ENCODE data around the gene PTGFRN. TPM values are rescaled to one million over a fixed set of nuclear protein-coding genes. Genes with fewer than 3 reads are reported as not detected.

The PTGFRN gene
- total RNA-seq, 1 donor from 2014 or later, result 53.2 TPM

- Mint-ChIP-seq H3K36me3 (no peaks in the 10 kb centered on the region), H3K9me3 (peaks cover 2% of the 10 kb centered on the region), H3K4me1 (peaks cover 5% of the 10 kb centered on the region), H3K27ac (no peak overlapping the region), H3K4me3 (no peak overlapping the region), H3K27me3 (ENCODE audit: insufficient read depth, low read depth) (no peaks in the 10 kb centered on the region)
- Histone ChIP-seq H3K27me3 (no peaks in the 10 kb centered on the region), H3K27ac (no peak overlapping the region), H4K20me1 (ENCODE audit: low read depth) (no peaks in the 10 kb centered on the region), H3K36me3 (no peaks in the 10 kb centered on the region), H3K4me1 (peaks cover 8% of the 10 kb centered on the region), H2AFZ (replicated peaks) (no peak overlapping the region), H3K9me3 (ENCODE audit: low read depth) (no peaks in the 10 kb centered on the region), H3K79me2 (ENCODE audit: low read depth) (no peaks in the 10 kb centered on the region), H3K9ac (no peak overlapping the region), H3F3A (ENCODE audit: low read depth) (no peaks in the 10 kb centered on the region), H3K4me2 (no peak overlapping the region), H3K4me3 (no peak overlapping the region)
- no peak for DNase-seq (ENCODE audit: low spot score)
- TF ChIP-seq EZH2 (IDR thresholded peaks at IDR 0.05) (no peak), CTCF (IDR thresholded peaks at IDR 0.05) (no peak), EZH2phosphoT487 (IDR thresholded peaks at IDR 0.05) (no peak)
Measured at GRCh38 chr1:117037802-117038201, 128.1 kb downstream of the PTGFRN start.

- H3K9me3 Mint-ChIP-seq, result peaks cover 4% of the 10 kb centered on the region
- H3K4me3 Mint-ChIP-seq, result no peak overlapping the region
- H3K36me3 Mint-ChIP-seq, result no peaks in the 10 kb centered on the region
- H3K27me3 Mint-ChIP-seq (ENCODE audit: insufficient read depth, low read depth), result no peaks in the 10 kb centered on the region
- H3K36me3 ChIP-seq, result no peaks in the 10 kb centered on the region
- DNase-seq (ENCODE audit: low spot score), result no peak
- H3K4me2 ChIP-seq, result no peak overlapping the region
- no peaks in the 10 kb centered on the region for H3K9me3 ChIP-seq (ENCODE audit: low read depth)
- no peak overlapping the region for H2AFZ ChIP-seq (replicated peaks)
- H3K4me3 ChIP-seq, result no peak overlapping the region
- H3F3A ChIP-seq (ENCODE audit: low read depth), result no peaks in the 10 kb centered on the region
- H3K79me2 ChIP-seq (ENCODE audit: low read depth), result no peaks in the 10 kb centered on the region
- no peak overlapping the region for H3K9ac ChIP-seq
- no peaks in the 10 kb centered on the region for H3K27me3 ChIP-seq
- no peaks in the 10 kb centered on the region for H4K20me1 ChIP-seq (ENCODE audit: low read depth)
- H3K27ac Mint-ChIP-seq, result no peak overlapping the region
- peaks cover 1% of the 10 kb centered on the region for H3K4me1 Mint-ChIP-seq
- TF ChIP-seq EZH2phosphoT487 (IDR thresholded peaks at IDR 0.05) (no peak), CTCF (IDR thresholded peaks at IDR 0.05) (no peak), EZH2 (IDR thresholded peaks at IDR 0.05) (no peak)
- H3K27ac ChIP-seq, result no peak overlapping the region
- peaks cover 4% of the 10 kb centered on the region for H3K4me1 ChIP-seq
Measured at GRCh38 chr1:117038236-117038635, 128.5 kb downstream of the PTGFRN start.

Small RNA genes within 50 kb of the gene (small RNA-seq; reads per million reads assigned to genes)
- not detected for gene RNA5SP55

Other genes with a start within 250 kb of the PTGFRN start
- gene IGSF3, start 242.2 kb upstream of the PTGFRN start, total RNA-seq (ENCODE audit: low replicate concordance), result 24.0 and 33.7 TPM in 2 replicates
- 0.71 and 1.5 TPM in 2 replicates for gene CD2, start 155.5 kb upstream of the PTGFRN start, total RNA-seq (ENCODE audit: low replicate concordance)
- 0.28 and 0.41 TPM in 2 replicates for gene CD101, start 91.8 kb downstream of the PTGFRN start, total RNA-seq (ENCODE audit: low replicate concordance)
- gene TTF2, start 150.4 kb downstream of the PTGFRN start, total RNA-seq (ENCODE audit: low replicate concordance), result 36.1 and 38.2 TPM in 2 replicates
- 15.7 and 19.0 TPM in 2 replicates for gene TRIM45, start 211.8 kb downstream of the PTGFRN start, total RNA-seq (ENCODE audit: low replicate concordance)